CD4-positive, alpha-beta memory T cell (primary cell): Measurements from ENCODE around the gene VBP1. TPM values are rescaled to one million over a fixed set of nuclear protein-coding genes. Genes with fewer than 3 reads are reported as not detected.
"Not testable (repeated sequence)": the region's sequence is repeated elsewhere in the genome, so short reads cannot be mapped to it uniquely, and the experiment has no call there.

Source experiments
- CTCF ChIA-PET: fragments of 350-600 bp; sonication (Branson Sonifier 250); formaldehyde crosslinking; loops from one replicate; lab custom pipeline; 2021; ENCODE audit warnings: inconsistent platforms; ENCODE audit not compliant: partially characterized antibody; lab: Charles Lee
- POLR2A ChIA-PET: fragments of 350-600 bp; sonication (Branson Sonifier 250); formaldehyde crosslinking; loops from one replicate; lab custom pipeline; 2021; ENCODE audit not compliant: partially characterized antibody; lab: Charles Lee
- DNase-seq, 5 donors: peaks; one replicate each; pipeline versions ENCODE4 v3.0.0 to v3.0.0-alpha.2; 2020 to 2022; ENCODE audit warnings: mixed read lengths in 1 of 5
- H3K27ac ChIP-seq: one replicate; pipeline ENCODE4 v1.7.0; 2013; ENCODE audit warnings: low read depth, low read length
- H3K27me3 ChIP-seq: 2 replicates; pipeline ENCODE4 v1.7.0; 2013; ENCODE audit warnings: mild to moderate bottlenecking, low read length, moderate library complexity; ENCODE audit not compliant: insufficient read depth
- H3K36me3 ChIP-seq: 2 replicates; pipeline ENCODE4 v1.7.0; 2013; ENCODE audit warnings: mild to moderate bottlenecking, low read length, moderate library complexity; ENCODE audit not compliant: insufficient read depth
- H3K4me1 ChIP-seq: 2 replicates; pipeline ENCODE4 v1.7.0; 2013; ENCODE audit warnings: mild to moderate bottlenecking, low read length, moderate library complexity; ENCODE audit not compliant: insufficient read depth
- H3K4me3 ChIP-seq, 2 donors: one replicate each; pipeline ENCODE4 v1.7.0; 2013; ENCODE audit warnings: low read length in 2 of 2, mild to moderate bottlenecking in 1 of 2
- H3K9me3 ChIP-seq, 2 donors: one replicate each; pipeline ENCODE4 v1.7.0; 2013; ENCODE audit warnings: low read length in 2 of 2, control low read depth in 1 of 2; ENCODE audit not compliant: control insufficient read depth in 1 of 2
- H3K27ac Mint-ChIP-seq, 7 donors: one replicate each; pipeline ENCODE4 v1.8.0; 2020 to 2021; ENCODE audit warnings: mixed read lengths in 7 of 7, mild to moderate bottlenecking in 6 of 7, inconsistent platforms in 3 of 7, moderate library complexity in 3 of 7
- H3K27me3 Mint-ChIP-seq, 2 donors: one replicate each; pipeline ENCODE4 v1.8.0; 2020 to 2021; ENCODE audit warnings: mixed read lengths in 2 of 2
- H3K36me3 Mint-ChIP-seq, 2 donors: one replicate each; pipeline ENCODE4 v1.8.0; 2020 to 2021; ENCODE audit warnings: mixed read lengths in 2 of 2, inconsistent platforms in 1 of 2, mild to moderate bottlenecking in 1 of 2
- H3K4me1 Mint-ChIP-seq, 4 donors: one replicate each; pipeline ENCODE4 v1.8.0; 2020 to 2021; ENCODE audit warnings: mixed read lengths in 4 of 4, mild to moderate bottlenecking in 1 of 4
- H3K4me3 Mint-ChIP-seq, 8 donors: one replicate each; pipeline ENCODE4 v1.8.0; 2020 to 2021; ENCODE audit warnings: mixed read lengths in 8 of 8, mild to moderate bottlenecking in 7 of 8, moderate library complexity in 6 of 8, inconsistent platforms in 3 of 8
- H3K9me3 Mint-ChIP-seq, 8 donors: one replicate each; pipeline ENCODE4 v1.8.0; 2020 to 2021; ENCODE audit warnings: mixed read lengths in 8 of 8, mild to moderate bottlenecking in 5 of 8, inconsistent platforms in 3 of 8, moderate library complexity in 1 of 8
- intact Hi-C: fragments of 100-400 bp; cut with micrococcal nuclease; formaldehyde crosslinking; loops from one replicate; pipeline ENCODE4 v1.15.1; 2023
- polyA plus RNA-seq, 2 donors: library from polyadenylated mRNA; unstranded; fragments of 300-500 nt; fragmentation: Illumina TruSeq; gene quantifications; one replicate each; pipeline ENCODE4 v1.2.3, GENCODE V29; 2021
- total RNA-seq, 2 experiments: library from RNA; stranded (reverse); gene quantifications; one replicate each; pipeline ENCODE4 v1.2.3, GENCODE V29; 2021

Gene VBP1
- total and polyA plus RNA-seq, 4 experiments from 2014 or later: 30.8 to 112 (median 58.4) TPM

DNA sequence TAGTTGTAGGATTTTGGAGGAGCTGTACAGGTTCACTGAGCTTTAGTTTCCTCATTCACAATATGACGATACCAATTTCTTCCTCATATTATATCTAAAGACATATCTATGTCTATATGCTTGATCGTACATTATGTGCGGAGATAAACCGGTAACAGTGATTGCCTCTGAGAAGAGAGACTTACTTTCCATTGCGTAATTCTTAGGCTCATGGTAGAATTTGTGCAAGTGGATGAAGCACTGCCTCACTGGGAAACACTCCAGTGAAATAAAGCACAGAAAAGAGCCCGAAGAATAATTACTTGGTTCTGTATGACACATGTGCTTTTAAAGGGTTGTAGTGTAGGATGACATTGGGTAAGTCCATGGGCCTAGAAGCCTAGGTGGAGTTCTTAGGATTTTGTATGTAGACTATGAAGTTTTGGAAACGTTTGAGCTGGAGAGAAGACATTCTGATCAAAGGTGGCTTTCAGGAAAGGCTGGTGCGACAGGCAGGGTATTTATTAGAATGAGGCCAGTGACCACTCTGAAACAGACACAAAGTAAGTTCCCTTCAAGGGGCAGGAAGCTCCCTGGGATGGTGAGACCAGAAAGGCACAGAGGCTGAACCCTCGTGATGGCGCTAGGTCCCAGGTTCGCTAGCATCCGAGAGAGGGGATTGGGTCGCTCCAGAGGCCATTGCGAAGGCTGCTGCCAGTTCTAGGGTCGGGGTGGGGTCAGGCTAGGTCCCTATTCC lies 649 bp upstream of the VBP1 start:
- POLR2A ChIA-PET: interaction anchor here (0.6 to 5.0 kb wide), 10 partner anchors 12 to 236 kb away, joined by 3 to 40 read pairs (median 4); partner anchors contain the start of genes FUNDC2 and RAB39B
- H3K4me3 ChIP-seq: peak overlapping the region; percentile 76 to 79

GRCh38 chrX:155216940-155217440 lies 730 bp downstream of the VBP1 start:
- peak overlapping the region; percentile 78 for H3K27ac ChIP-seq
- peaks cover 18% of the 10 kb centered on the region for H3K4me1 ChIP-seq
- peaks cover under 1 to 11% of the 10 kb centered on the region in 2 donors for H3K36me3 Mint-ChIP-seq
- H3K36me3 ChIP-seq: no peaks in the 10 kb centered on the region
- no peaks in the 10 kb centered on the region for H3K9me3 ChIP-seq
- no peaks in the 10 kb centered on the region for H3K27me3 Mint-ChIP-seq
- H3K9me3 Mint-ChIP-seq: no peaks in the 10 kb centered on the region
- peak overlapping the region; percentile 76 to 79 for H3K4me3 ChIP-seq
- no peak for DNase-seq
- ChIA-PET CTCF (interaction anchor here (1.0 to 2.9 kb wide), 17 partner anchors 9 to 237 kb away, joined by 3 to 20 read pairs (median 6); partner anchors contain the start of gene RAB39B), POLR2A (interaction anchor here (0.8 to 5.0 kb wide), 10 partner anchors 9 to 237 kb away, joined by 3 to 40 read pairs (median 3); partner anchors contain the start of gene RAB39B)
- H3K27me3 ChIP-seq: no peaks in the 10 kb centered on the region
- peak overlapping the region; percentile 90 to 97 (median 94) for H3K4me3 Mint-ChIP-seq
- peak overlapping the region; percentile 76 to 96 (median 90) for H3K27ac Mint-ChIP-seq
- intact Hi-C loops: loop anchor here (1.0 to 10.0 kb wide), 6 partner anchors 29 to 237 kb away; partner anchors contain the start of genes BRCC3, CMC4 and MTCP1
- H3K4me1 Mint-ChIP-seq: peaks cover 20 to 36% (median 24%) of the 10 kb centered on the region in 4 donors

More for the DNA sequence above, 649 bp upstream of the VBP1 start:
- Mint-ChIP-seq H3K9me3 (no peaks in the 10 kb centered on the region), H3K4me3 (peak overlapping the region; percentile 90 to 97 (median 94)), H3K36me3 (peaks cover 0 to 5% of the 10 kb centered on the region in 2 donors), H3K4me1 (peaks cover 17 to 36% (median 22%) of the 10 kb centered on the region in 4 donors), H3K27me3 (no peaks in the 10 kb centered on the region), H3K27ac (peak overlapping the region; percentile 84 to 96 (median 91))
- H3K4me1 ChIP-seq: peaks cover 18% of the 10 kb centered on the region
- no peaks in the 10 kb centered on the region for H3K36me3 ChIP-seq
- H3K27me3 ChIP-seq: no peaks in the 10 kb centered on the region
- peak overlapping the region; percentile 78 for H3K27ac ChIP-seq
- CTCF ChIA-PET: interaction anchor here (0.8 to 2.9 kb wide), 13 partner anchors 10 to 121 kb away, joined by 3 to 20 read pairs (median 7); no protein-coding TSS in a partner anchor
- no peak for DNase-seq
- no peaks in the 10 kb centered on the region for H3K9me3 ChIP-seq
- intact Hi-C loops: loop anchor here (1.0 to 10.0 kb wide), 6 partner anchors 27 to 235 kb away; partner anchors contain the start of genes BRCC3, CMC4 and MTCP1

- peaks cover 21 to 36% (median 24%) of the 10 kb centered on the region in 4 donors for H3K4me1 Mint-ChIP-seq
- peaks cover 0 to 3% (median 0%) of the 10 kb centered on the region in 8 donors for H3K9me3 Mint-ChIP-seq
- H3K27me3 Mint-ChIP-seq: no peaks in the 10 kb centered on the region
- no peaks in the 10 kb centered on the region for H3K9me3 ChIP-seq
- ChIA-PET CTCF (interaction anchor here (1.3 to 2.9 kb wide), 2 partner anchors 7 to 12 kb away, joined by 3 to 13 read pairs; no protein-coding TSS in a partner anchor), POLR2A (interaction anchor here (5.0 kb wide), 1 partner anchor 30 kb away, joined by 40 read pairs; no protein-coding TSS in a partner anchor)
- H3K36me3 Mint-ChIP-seq: peaks cover 10 to 17% of the 10 kb centered on the region in 2 donors
- H3K4me3 ChIP-seq: no peak overlapping the region
- no peaks in the 10 kb centered on the region for H3K36me3 ChIP-seq
- peaks cover 18% of the 10 kb centered on the region for H3K4me1 ChIP-seq
- intact Hi-C loops: loop anchor here (10.0 kb wide), 1 partner anchor 74 kb away; no protein-coding TSS in a partner anchor
- DNase-seq: no peak
- no peaks in the 10 kb centered on the region for H3K27me3 ChIP-seq
- peak overlapping the region in 2 of 7 donors; percentile 25 to 69 for H3K27ac Mint-ChIP-seq
- H3K4me3 Mint-ChIP-seq: peak overlapping the region; percentile 1 to 72 (median 28)
- no peak overlapping the region for H3K27ac ChIP-seq
Observed at GRCh38 chrX:155218777-155219176, 2.5 kb downstream of the VBP1 start.

DNA sequence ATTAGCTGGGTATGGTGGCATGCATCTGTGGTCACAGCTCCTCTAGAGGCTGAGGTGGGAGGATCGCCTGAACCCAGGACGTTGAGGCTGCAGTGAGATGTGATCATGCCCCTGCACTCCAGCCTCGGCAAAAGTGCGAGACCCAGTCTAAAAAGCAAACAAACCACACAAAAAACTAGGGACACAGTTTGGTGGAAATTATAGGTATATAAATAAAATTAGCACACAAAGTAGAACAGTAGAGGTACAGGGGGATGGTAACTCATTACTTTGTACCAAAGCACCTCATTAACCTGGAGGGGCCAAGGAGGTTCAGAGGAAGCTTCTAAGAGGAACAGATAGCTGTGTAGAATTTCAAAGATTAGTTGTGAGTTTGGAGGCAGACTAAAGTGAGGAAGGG lies 5.1 kb downstream of the VBP1 start:
- no peak for DNase-seq
- H3K9me3 ChIP-seq: no peaks in the 10 kb centered on the region
- H3K27ac ChIP-seq: no peak overlapping the region
- peaks cover 0 to 3% (median 0%) of the 10 kb centered on the region in 8 donors for H3K9me3 Mint-ChIP-seq
- no peaks in the 10 kb centered on the region for H3K27me3 ChIP-seq
- ChIA-PET POLR2A (no interaction called here), CTCF (no interaction called here)
- peaks cover 16 to 24% of the 10 kb centered on the region in 2 donors for H3K36me3 Mint-ChIP-seq
- H3K36me3 ChIP-seq: no peaks in the 10 kb centered on the region
- no peaks in the 10 kb centered on the region for H3K27me3 Mint-ChIP-seq
- H3K4me1 Mint-ChIP-seq: peaks cover 22 to 26% (median 24%) of the 10 kb centered on the region in 4 donors
- no peak overlapping the region for H3K4me3 ChIP-seq
- peaks cover 18% of the 10 kb centered on the region for H3K4me1 ChIP-seq
- H3K27ac Mint-ChIP-seq: no peak overlapping the region
- H3K4me3 Mint-ChIP-seq: no peak overlapping the region
- intact Hi-C loops: no loop called here

- H3K36me3 ChIP-seq, H3K4me3 Mint-ChIP-seq, CTCF ChIA-PET, H3K4me1 ChIP-seq, H3K27ac ChIP-seq, H3K27me3 Mint-ChIP-seq, DNase-seq, H3K9me3 ChIP-seq, H3K9me3 Mint-ChIP-seq, intact Hi-C loops, H3K27me3 ChIP-seq, POLR2A ChIA-PET, H3K27ac Mint-ChIP-seq, H3K4me3 ChIP-seq: not testable (repeated sequence)
- Mint-ChIP-seq H3K36me3 (peaks cover 25 to 38% of the 10 kb centered on the region in 2 donors), H3K4me1 (peaks cover 4 to 13% (median 8%) of the 10 kb centered on the region in 4 donors)
Observed at GRCh38 chrX:155223746-155224145, 7.5 kb downstream of the VBP1 start.

GRCh38 chrX:155225774-155226173 lies 9.5 kb downstream of the VBP1 start:
- no peak overlapping the region for H3K27ac Mint-ChIP-seq
- no peaks in the 10 kb centered on the region for H3K27me3 ChIP-seq
- no peaks in the 10 kb centered on the region for H3K27me3 Mint-ChIP-seq
- H3K9me3 ChIP-seq: no peaks in the 10 kb centered on the region
- no peak overlapping the region for H3K27ac ChIP-seq
- POLR2A ChIA-PET: interaction anchor here (1.3 kb wide), 1 partner anchor 9 kb away, joined by 3 read pairs; no protein-coding TSS in a partner anchor
- no peaks in the 10 kb centered on the region for H3K4me1 ChIP-seq
- DNase-seq: no peak
- peaks cover 0 to 14% (median 6%) of the 10 kb centered on the region in 4 donors for H3K4me1 Mint-ChIP-seq
- no peak overlapping the region for H3K4me3 Mint-ChIP-seq
- H3K36me3 ChIP-seq: peaks cover 2% of the 10 kb centered on the region
- intact Hi-C loops: no loop called here
- CTCF ChIA-PET: interaction anchor here (2.6 kb wide), 1 partner anchor 9 kb away, joined by 13 read pairs; the partner anchor contains the start of gene VBP1
- H3K9me3 Mint-ChIP-seq: peaks cover 0 to 3% (median 0%) of the 10 kb centered on the region in 8 donors
- no peak overlapping the region for H3K4me3 ChIP-seq
- H3K36me3 Mint-ChIP-seq: peaks cover 25 to 52% of the 10 kb centered on the region in 2 donors
